HG02588 (cell line): ENCODE data around the gene UBR3.

ENCODE experiments used
- ATAC-seq: cut with Tn5 transposase; IDR thresholded peaks from one replicate; pipeline ENCODE4 v1.9.1; 2021; ENCODE audit warnings: mild to moderate bottlenecking, moderate library complexity; ENCODE audit not compliant: unreplicated experiment

UBR3 gene

GRCh38 chr2:170039401-170040172 is 212.3 kb downstream of the UBR3 start:
- no peak for ATAC-seq

GRCh38 chr2:170044751-170045478 is 217.7 kb downstream of the UBR3 start:
- ATAC-seq = no peak

DNA sequence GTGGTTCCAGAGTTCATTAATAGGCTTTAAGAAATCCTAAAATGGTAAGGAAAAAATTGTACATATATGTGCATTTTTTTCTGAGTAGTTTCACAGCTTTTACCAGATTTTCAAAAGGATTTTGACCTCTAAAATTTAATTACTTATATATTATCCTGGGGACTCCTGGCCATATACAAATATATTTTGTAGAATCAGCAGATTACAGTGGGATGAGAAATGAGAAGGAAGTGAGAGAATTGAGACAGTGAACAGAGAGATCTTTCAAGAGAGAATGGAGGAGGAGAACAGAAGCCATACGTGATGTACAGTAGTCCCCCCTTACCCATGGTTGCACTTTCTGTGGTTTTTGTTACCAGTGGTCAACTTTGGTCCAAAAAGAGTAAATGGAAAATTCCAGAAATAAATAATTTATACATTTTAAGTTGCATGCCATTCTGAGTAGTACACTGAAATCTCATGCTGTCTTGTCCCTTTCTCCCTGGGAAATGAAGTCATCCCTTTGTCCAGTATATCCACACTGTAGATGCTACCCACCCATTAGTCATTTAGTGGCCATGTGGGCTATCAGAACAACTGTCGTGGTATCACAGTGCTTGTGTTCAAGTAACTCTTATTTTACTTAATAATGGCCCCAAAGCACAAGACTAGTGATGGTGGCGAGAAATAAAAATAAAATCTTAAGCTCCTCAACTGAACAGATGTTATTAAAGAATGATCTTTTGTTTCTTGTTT is 220.2 kb downstream of the UBR3 start:
- ATAC-seq = no peak

- ATAC-seq = no peak
These were observed 224.9 kb downstream of the UBR3 start for GRCh38 chr2:170052151-170052550.

DNA sequence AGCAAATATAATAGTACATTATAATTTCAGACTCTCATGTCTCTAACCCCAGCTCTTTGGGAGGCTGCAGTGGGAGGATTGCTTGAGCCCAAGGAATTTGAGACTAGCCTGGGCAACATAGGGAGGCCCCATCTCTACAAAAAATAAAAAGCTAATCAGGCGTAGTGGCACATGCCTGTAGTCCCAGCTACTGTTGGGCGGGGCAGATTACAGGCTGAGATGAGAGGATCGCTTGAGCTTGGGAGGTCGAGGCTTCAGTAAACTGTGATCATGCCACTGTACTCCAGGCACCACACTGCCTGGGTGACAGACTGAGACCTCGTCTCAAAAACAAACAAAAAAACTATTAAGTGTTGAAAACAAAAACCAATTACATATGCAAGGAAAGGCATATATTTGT is 227.7 kb downstream of the UBR3 start:
- no peak for ATAC-seq

DNA sequence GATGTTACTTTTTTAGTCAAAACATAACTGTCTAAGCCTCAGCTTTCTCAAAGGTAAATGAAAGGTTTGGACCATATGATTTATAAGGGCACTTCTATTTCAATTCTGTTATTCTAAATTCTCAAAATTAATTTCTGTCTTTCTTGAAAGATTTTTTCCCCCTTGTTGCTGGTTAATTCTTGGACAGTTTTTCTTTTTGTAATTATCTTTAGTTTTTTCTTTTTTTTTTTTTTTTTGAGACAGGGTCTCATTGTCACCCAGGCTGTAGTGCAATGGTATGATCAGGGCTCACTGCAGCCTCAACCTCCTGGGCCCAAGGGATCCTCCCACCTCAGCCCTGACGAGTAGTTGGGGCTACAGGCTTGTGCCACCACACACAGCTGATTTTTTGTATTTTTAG is 229.6 kb downstream of the UBR3 start:
- ATAC-seq = no peak

DNA sequence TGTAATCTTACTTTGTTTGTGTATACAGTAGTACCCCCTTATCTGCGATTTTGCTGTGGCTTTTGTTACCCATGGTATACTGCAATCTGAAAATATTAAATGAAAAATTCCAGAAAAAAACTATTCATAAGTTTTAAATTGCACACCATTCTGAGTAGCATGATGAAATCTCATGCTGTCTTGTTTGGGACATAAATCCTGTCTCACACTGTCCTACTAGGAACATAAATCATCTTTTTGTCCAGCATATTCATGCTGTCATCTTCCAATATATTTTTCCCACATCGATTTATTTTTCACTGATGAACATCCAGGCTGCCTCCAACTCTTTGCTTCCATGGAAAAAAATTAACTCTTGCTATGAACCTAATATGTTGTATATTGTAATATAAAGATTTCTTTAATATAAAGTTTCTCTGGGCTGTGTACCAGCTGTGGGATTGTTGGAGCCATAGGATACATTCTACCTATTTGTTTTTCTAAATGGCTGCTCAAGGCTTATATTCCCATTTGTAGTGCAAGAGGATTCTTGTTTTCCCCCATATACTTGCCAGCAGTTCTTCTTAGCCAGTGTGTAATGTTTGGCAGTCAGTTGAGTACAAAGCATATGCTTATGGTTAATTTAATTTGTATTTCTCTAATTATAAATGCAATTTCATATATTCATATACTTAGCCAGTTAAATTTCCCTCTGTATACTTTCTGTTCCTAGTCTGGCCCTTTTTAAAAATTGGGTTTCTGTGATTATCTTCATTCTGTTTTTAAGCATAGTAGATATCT is 236.4 kb downstream of the UBR3 start:
- no peak for ATAC-seq

DNA sequence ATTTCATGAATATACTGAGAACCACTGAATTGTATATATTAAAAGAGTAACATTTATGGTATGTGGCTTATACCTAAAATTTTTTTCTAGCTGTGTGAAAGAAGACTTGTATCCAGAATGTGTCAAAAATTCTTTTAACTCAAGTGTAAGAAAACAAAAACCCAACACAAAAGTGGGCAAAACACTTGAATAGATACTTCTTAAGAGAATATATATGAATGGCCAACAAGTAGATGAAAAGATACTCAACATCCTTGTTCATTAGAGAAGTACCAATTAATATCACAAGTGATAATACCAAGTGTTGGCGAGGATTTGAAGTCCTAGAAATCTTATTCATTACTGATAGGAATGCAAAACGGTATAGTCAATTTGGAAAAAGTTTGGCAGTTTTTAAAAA is 243.5 kb downstream of the UBR3 start:
- ATAC-seq = no peak

GRCh38 chr2:170073288-170073687 is 246.0 kb downstream of the UBR3 start:
- no peak for ATAC-seq

- no peak for ATAC-seq
These were observed 248.9 kb downstream of the UBR3 start for GRCh38 chr2:170076189-170076588.

- no peak for ATAC-seq
These were observed 250.7 kb downstream of the UBR3 start for GRCh38 chr2:170077830-170078569.

GRCh38 chr2:170084820-170085491 is 257.7 kb downstream of the UBR3 start:
- no peak for ATAC-seq

DNA sequence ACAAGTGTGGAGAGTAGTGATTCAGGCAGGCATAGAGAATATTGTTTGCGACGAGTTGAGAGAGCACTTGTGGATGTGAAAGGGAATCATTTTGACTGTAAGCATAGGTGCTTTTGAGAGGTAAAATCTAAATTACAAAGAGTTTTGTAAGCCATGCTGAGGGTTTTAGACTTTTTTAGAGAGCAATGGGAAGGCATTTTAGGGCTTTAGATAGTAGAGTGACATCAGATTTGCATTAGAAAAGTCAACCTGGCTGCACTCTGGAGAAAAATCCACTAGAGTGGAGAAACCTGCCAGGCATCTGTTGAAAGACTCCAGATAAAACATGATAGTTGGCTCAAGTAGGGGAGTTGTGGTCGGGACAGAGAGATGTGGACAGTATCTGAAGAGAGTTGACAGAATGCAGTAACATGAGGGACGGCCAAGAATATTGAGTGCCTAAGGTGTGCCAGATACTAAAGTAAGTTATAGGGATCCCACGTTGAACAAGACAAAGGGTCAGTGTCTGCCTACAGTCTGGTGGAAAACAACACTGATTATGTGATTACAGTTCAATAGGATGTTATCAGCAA is 258.9 kb downstream of the UBR3 start:
- ATAC-seq = no peak

- no peak for ATAC-seq
These were observed 259.6 kb downstream of the UBR3 start for GRCh38 chr2:170086751-170087412.

DNA sequence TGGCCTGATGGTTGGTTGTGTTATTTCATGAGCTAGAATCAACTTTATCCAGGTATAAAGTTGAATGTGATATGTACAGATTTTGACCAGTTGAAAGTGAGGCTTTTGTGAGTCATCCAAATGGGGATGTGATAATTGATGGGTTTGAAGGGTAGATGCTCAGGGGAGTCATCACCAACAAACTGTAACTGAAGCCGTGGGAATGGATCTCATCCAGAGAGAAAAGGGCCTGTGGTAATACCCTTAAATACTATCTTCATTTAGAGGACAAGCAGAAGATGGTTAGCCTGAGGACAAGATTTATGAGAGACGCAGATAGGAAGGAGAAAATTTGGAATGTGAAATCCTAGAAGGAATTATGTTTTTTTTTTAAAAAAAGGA is 260.1 kb downstream of the UBR3 start:
- ATAC-seq = no peak

DNA sequence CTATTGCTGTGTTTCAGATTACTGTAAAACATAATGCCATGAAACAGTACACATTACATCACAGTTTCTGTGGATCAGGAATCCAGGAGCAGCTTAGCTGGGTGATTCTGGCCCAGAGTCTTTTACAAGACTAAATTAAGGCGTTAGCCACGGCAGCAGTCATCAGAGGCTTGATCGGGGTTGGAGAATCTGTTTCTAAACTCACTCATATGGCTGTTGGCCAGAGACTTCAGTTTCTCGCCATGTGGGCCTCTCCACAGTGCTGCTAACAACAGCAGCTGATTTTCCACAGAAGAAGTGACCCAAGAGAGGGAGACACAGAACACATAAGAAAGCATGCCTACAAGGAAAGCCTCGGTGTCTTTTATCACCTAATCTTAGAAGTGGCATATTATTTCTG is 261.5 kb downstream of the UBR3 start:
- no peak for ATAC-seq

DNA sequence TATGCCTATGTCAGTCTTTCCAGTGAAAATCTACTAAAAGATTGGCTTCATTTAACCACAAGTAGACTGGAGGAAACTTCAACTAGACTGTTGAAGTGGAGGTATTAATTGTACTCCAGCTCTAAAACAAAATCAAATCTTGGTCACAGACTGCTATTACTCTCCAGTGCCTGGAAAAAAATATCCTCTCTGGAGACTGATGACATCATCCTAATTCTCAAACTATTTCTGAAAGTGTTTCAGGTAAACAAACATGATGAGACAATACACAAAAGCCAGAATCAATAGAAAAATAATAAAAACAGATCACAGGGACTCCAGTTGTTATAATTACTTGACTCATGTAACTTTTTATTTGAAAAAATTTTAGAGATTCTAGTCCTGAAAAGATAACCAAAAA is 263.0 kb downstream of the UBR3 start:
- ATAC-seq = no peak

DNA sequence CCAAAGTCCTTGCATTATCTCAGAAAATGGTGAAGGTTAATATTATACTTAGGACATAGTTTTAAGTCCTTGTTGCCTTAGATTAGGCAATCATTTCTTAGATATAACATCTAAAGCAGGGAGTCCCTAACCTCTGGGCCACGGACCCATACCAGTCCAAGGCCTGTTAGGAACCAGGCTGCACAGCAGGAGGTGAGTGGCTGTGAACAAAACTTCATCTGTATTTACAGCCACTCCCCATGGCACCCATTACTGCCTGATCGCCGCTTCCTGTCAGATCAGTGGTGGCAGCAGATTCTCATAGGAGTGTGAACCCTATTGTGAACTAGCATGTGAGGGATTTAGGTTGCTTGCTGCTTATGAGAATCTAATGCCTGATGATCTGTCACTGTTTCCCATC is 264.2 kb downstream of the UBR3 start:
- ATAC-seq = no peak
